ENCODE results near the gene COL5A1.

The COL5A1 gene

DNA sequence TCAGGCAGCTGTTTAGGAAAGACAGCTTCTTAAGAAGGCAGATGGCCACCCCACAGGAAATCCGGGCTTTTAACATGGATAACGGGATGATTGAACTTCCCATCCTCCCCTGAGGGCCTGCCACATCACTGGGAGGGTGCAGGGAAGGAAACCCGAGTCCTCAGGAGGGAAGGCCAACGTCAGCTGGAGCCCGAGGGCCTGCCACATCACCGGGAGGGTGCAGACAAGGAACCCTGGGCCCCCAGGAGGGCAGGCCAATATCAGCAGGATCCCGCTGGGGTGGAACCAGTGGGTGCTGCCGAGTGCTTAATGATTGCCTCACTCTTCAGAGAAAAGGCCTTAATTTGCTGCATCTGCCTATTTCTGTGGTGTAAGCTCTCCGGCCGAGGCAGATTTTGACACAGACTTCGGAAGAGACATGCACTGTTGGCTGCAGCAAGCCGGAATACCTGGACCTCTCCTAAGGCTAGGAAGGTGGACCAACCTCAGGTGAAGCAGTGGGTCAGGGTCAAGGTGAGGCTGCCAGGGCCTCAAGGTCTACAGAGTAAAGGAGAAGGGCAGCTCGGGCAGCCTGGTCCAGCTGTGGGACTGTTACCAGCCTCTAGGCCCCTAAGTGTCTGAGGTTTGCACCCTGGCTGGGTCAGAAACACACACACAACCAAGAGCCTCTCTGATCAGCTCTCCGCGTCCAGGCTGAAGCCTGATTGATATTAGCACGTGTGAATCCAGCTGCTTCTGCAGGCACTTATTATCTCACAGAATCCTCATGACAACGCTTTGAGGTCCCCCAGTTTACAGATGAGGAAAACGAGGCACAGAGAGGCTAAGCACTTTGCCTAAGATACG lies 14.8 kb upstream of the COL5A1 start:
- no peak overlapping the region for H3K4me3 ChIP-seq (ENCODE audit: low read depth, low read length)
- TF ChIP-seq, protein P1, sequence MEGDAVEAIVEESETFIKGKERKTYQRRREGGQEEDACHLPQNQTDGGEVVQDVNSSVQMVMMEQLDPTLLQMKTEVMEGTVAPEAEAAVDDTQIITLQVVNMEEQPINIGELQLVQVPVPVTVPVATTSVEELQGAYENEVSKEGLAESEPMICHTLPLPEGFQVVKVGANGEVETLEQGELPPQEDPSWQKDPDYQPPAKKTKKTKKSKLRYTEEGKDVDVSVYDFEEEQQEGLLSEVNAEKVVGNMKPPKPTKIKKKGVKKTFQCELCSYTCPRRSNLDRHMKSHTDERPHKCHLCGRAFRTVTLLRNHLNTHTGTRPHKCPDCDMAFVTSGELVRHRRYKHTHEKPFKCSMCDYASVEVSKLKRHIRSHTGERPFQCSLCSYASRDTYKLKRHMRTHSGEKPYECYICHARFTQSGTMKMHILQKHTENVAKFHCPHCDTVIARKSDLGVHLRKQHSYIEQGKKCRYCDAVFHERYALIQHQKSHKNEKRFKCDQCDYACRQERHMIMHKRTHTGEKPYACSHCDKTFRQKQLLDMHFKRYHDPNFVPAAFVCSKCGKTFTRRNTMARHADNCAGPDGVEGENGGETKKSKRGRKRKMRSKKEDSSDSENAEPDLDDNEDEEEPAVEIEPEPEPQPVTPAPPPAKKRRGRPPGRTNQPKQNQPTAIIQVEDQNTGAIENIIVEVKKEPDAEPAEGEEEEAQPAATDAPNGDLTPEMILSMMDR (IDR thresholded peaks at IDR 0.05; ENCODE audit: insufficient read depth, low read depth, low read length, missing control alignments) = no peak
- no peak for DNase-seq (ENCODE audit: low read depth)

DNA sequence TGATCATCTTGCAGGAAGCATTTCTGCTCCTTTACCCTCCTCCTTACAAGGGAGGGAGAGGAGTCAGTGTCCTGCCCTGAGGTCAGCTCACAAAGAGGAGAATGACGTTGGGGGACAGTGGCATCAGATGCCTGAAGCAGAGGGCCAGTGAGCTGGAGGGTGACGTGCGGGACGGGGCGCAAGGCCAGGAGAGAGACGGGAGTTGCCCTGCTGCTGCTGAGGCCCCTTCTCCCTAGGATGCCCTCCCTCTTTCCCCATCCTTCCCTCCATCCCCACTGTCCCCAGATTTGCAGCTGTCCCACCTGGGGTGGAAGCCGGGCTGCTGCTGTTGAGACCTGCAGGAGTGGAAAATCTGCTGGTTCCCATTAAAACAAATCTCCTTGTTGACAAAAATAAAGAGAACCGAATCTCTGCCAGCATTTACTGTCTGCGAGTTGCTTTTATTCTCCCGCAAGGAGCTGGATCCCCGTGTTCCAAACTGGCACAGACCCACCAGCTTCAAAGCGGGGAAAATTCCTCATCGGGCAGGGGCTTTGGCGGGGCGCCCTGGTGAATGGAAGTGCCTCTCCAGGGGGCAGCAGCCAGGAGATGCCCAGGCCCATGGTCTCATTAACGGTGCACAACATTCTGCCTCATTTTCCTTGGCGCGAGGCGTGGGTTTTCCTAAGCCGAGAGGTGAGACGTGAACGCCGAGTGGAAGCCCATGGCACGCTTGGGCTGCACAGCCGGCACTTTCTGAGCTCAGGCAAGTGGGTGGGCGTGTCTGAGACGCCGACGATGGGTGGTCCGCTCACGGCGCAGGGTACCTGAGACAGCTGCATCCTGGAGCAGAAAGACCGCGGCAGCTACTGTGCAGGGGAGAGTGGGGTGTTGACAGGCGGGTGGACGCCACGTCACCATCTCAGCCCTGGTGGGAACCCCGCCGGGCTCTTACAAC lies 13.9 kb upstream of the COL5A1 start:
- no peak overlapping the region for H3K4me3 ChIP-seq (ENCODE audit: low read depth, low read length)
- no peak for DNase-seq (ENCODE audit: low read depth)
- TF ChIP-seq, protein P1 (IDR thresholded peaks at IDR 0.05; ENCODE audit: insufficient read depth, low read depth, low read length, missing control alignments) = no peak

DNA sequence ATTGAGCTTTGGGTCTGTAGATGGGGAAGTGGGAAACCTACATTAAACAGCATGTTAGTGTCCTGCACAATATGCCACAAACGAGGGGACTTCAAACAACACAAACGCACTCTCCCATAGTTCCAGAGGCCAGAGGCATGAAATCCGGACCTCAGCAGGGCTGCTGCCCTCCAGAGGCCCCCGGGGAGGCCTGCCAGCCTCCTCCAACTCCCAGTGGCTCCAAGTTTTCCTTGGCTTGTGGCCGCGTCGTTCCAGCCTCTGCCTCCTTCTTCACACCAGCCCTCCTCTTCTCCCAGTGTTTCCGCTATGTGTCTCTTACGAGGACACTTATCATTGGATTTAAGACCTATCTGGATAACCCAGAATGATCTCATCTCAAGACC lies 13.3 kb upstream of the COL5A1 start:
- H3K4me3 ChIP-seq (ENCODE audit: low read depth, low read length) = no peak overlapping the region
- TF ChIP-seq, protein P1 (IDR thresholded peaks at IDR 0.05; ENCODE audit: insufficient read depth, low read depth, low read length, missing control alignments) = no peak
- DNase-seq (ENCODE audit: low read depth) = no peak

DNA sequence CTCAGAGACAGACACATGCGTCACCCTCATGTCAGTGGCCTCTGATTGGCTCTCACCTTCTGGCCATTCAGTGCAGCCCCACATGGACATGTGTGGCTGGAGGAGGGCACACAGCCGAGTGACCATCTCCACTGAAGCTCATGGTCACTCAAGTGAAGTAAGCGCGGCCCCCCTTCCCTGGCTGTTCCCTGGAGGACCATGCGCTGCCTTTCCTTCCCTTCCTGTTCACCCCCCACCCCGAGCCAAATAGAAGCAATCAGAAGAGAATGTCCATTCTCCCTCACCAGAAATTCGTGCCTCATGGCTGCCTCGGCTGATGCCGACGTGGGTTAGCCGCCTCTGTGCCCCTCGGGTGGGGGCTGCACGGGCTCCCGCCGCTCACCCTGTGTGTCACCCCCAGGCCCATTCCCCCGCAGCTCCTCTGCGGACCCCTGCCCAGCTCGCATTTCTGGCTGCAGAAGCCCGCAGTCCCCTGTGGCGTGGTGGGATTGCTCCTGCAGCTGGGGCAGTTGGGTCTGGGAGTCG lies 12.5 kb upstream of the COL5A1 start:
- H3K4me3 ChIP-seq (ENCODE audit: low read depth, low read length) = no peak overlapping the region
- no peak for DNase-seq (ENCODE audit: low read depth)
- TF ChIP-seq, protein P1 (IDR thresholded peaks at IDR 0.05; ENCODE audit: insufficient read depth, low read depth, low read length, missing control alignments) = no peak

DNA sequence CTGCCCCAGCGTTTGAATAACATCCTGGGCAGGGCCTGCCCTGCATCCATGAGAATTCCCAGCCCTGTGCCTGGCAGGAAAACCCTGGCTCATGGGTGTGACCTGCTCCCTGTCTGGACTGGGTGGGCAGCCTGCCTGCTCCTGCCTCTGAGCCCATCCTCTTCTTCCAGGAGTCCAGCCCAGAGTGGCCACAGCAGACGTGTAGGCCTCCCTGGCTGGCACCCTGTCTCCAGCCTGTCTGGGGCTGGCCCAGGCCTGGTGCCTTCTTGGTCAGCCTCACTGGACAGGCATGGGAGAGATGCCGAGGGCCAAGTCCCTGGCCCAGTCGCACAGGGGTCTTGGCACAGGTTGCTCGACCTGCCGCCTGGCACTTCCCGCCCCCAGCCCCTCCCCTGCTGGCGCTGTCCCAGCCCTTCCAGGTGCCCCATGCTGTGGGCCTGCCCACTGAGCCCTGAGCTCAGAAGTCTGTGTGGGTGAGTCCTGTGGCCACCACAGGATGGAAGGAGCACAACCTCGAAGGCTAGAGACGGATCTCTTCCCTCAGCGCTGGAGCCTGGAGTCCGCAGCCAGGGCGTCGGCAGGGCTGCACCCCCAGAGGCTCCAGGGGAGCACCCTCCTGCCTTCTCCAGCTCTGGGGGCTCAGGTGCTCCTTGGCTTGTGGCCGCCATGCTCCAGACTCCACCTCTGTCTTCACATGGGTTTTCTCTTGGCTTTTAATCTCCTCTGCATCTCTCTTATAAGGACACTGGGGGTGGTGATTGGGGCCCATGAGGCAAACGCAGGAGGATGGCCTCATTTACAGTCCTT lies 11.8 kb upstream of the COL5A1 start:
- DNase-seq (ENCODE audit: low read depth) = no peak
- H3K4me3 ChIP-seq (ENCODE audit: low read depth, low read length) = no peak overlapping the region
- TF ChIP-seq, protein P1 (IDR thresholded peaks at IDR 0.05; ENCODE audit: insufficient read depth, low read depth, low read length, missing control alignments) = no peak

DNA sequence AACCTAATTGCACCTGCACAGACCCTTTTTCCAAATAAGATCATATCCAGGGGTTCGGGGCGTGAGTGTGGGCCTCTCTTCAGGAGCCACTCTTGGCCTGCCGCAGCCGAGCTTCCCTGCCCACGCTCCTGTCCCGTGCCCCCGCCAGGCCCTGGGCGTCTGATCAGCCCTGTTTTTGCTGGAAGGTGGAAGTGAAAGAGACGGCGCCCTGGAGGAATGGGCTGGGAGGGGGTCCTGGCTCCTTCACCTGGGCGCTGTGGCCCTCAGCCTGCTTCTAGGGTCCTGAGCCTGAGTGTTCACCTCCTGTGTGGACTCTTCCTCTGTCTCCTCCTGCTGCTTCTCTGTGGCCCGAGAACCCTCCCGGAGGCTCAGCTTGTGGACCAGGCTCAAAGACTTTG lies 11.2 kb upstream of the COL5A1 start:
- TF ChIP-seq, protein P1 (IDR thresholded peaks at IDR 0.05; ENCODE audit: insufficient read depth, low read depth, low read length, missing control alignments) = no peak

More for the DNA sequence above, 11.2 kb upstream of the COL5A1 start:
- no peak overlapping the region for H3K4me3 ChIP-seq (ENCODE audit: low read depth, low read length)
- DNase-seq (ENCODE audit: low read depth) = no peak

Measured in GM12865 (cell line).